Activated naive CD4-positive, alpha-beta T cell treated with anti-CD3 and anti-CD28 coated beads, Interleukin-2, amount 50 U/mL, for 24 hours (primary cell): ENCODE results near the gene GCM1.
"Not testable (repeated sequence)": the region's sequence is repeated elsewhere in the genome, so short reads cannot be mapped to it uniquely, and the experiment has no call there.

Source experiments
- H3K27ac Mint-ChIP-seq: one replicate; pipeline ENCODE4 v1.8.0; 2021; ENCODE audit warnings: mild to moderate bottlenecking, mixed read lengths
- H3K27me3 Mint-ChIP-seq: one replicate; pipeline ENCODE4 v1.8.0; 2021; ENCODE audit warnings: mixed read lengths
- H3K36me3 Mint-ChIP-seq: one replicate; pipeline ENCODE4 v1.8.0; 2021; ENCODE audit warnings: mixed read lengths
- H3K4me1 Mint-ChIP-seq: one replicate; pipeline ENCODE4 v1.8.0; 2021; ENCODE audit warnings: mixed read lengths
- H3K4me3 Mint-ChIP-seq: one replicate; pipeline ENCODE4 v1.8.0; 2021; ENCODE audit warnings: mild to moderate bottlenecking, mixed read lengths
- H3K9me3 Mint-ChIP-seq: one replicate; pipeline ENCODE4 v1.8.0; 2021; ENCODE audit warnings: mixed read lengths

Gene GCM1

DNA sequence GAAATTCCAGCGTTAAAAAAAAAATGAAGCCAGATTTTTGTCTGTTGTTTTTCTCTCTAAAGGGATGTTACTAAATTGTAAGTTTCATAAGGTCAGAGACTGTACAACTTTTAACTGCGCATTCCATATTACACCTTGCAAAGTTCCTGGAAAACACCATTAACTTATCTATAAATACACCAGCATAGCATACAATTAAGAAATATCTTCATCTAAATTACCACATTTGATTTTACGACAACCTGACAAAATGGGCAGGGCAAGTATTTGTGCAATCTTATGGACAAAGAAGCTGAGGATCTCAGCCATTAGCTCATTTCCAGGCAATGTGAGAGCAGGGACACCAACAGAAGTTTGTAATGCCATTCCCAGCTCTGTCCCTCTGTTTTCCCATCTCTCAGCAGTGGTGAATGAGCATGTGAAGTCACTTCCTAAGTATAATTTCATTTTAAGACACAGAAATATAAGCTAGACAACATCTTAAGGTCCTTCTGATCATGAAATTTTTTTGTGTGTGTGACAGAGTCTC lies 12.9 kb upstream of the GCM1 start:
- no peak overlapping the region for H3K27ac Mint-ChIP-seq
- no peaks in the 10 kb centered on the region for H3K27me3 Mint-ChIP-seq
- no peaks in the 10 kb centered on the region for H3K9me3 Mint-ChIP-seq
- H3K36me3 Mint-ChIP-seq: no peaks in the 10 kb centered on the region
- H3K4me1 Mint-ChIP-seq: peaks cover 10% of the 10 kb centered on the region
- no peak overlapping the region for H3K4me3 Mint-ChIP-seq

DNA sequence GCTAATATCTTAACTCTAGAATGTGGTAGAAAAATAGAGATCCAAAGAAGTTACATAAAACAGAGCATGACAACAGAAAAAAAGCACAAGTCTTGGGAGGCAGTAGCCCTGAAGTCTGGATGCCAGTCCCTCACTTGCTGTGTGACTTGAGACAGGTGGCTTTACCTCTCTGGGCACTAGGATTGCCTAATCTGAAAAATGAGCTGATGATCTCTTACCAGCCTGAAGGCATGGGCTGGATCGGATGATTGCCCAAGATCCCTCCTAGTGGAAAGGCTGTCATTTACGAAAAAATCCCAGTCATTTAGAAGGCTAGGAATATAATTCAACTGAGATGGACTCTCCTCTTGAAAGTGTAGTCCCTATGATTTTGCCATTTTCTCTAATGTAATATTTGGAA lies 10.9 kb upstream of the GCM1 start:
- Mint-ChIP-seq H3K4me1 (peaks cover 10% of the 10 kb centered on the region), H3K4me3 (no peak overlapping the region), H3K36me3 (no peaks in the 10 kb centered on the region), H3K27ac (no peak overlapping the region), H3K27me3 (no peaks in the 10 kb centered on the region), H3K9me3 (no peaks in the 10 kb centered on the region)

DNA sequence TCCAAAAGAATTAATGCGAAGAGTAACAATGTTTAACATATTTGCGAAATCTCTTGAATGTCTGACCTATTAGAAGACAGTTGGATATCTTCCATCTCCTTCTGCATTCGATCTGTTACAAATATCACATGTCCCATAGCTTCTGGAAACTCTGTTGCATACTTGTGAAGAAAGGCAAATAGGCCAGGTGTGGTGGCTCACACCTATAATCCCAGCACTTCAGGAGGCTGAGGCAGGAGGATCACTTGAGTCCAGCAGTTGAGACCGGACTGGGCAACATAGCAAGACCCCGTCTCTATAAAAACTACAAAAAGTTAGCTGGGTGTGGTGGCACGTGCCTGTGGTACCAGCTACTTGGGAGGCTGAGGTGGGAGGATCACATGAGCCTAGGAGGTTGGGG lies 9.4 kb upstream of the GCM1 start:
- H3K27me3 Mint-ChIP-seq, H3K36me3 Mint-ChIP-seq, H3K27ac Mint-ChIP-seq, H3K4me3 Mint-ChIP-seq, H3K9me3 Mint-ChIP-seq: not testable (repeated sequence)
- peaks cover 10% of the 10 kb centered on the region for H3K4me1 Mint-ChIP-seq

DNA sequence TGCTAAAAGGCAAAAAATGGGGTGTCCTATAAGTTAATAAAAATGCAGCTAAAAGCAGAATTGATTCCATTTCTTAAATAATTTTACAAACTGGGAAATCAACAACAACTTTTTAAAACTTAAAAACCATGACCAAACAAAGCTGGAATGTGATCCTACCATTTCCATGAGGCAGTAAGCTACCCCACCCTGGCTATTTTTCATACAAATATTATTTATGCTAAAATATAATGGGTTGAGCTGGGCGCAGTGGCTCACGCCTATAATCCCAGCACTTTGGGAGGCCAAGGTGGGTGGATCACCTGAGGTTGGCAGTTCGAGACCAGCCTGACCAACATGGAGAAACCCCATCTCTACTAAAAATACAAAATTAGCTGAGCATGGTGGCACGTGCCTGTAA lies 6.6 kb upstream of the GCM1 start:
- H3K27ac Mint-ChIP-seq, H3K9me3 Mint-ChIP-seq, H3K27me3 Mint-ChIP-seq, H3K36me3 Mint-ChIP-seq, H3K4me1 Mint-ChIP-seq, H3K4me3 Mint-ChIP-seq: not testable (repeated sequence)

DNA sequence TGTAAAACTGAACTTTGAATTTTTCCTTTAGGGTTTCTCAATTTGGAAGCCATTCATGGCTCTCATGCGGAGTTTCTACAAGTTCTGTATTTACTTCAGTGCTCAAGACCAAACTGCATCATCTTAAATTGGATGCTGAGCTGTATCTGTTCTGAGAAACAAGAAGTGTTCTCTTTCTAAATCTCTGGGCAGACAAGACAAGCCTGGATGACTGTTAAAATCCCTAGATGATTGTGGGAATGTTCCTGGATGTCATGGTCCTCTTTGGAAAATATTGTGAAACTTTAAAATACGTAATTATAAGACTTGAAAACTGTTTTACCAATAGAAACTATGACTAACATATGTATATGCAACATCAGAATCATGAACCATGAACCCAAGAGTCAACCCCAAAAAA lies 6.2 kb upstream of the GCM1 start:
- no peaks in the 10 kb centered on the region for H3K36me3 Mint-ChIP-seq
- H3K4me1 Mint-ChIP-seq: no peaks in the 10 kb centered on the region
- no peaks in the 10 kb centered on the region for H3K27me3 Mint-ChIP-seq
- H3K9me3 Mint-ChIP-seq: no peaks in the 10 kb centered on the region
- no peak overlapping the region for H3K27ac Mint-ChIP-seq
- H3K4me3 Mint-ChIP-seq: no peak overlapping the region

DNA sequence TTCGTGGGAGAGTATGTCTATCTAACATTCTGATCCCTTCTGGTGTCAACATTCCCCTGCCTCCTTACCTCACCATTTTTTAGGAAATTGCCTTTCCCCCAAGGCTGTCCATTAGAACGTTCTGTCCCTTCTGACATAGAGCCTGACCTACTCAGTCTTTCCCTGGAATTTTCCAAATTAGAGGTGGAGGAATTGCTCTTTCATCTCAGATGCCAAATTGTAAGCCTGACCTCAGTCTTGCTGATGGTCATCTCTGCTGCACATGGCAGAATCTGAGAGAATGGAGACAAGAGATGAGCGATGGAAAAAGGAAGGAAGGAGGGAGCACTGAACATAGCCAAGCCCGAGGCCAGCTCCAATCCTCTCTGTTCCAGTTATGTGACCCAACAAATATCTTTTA lies 5.4 kb upstream of the GCM1 start:
- no peaks in the 10 kb centered on the region for H3K9me3 Mint-ChIP-seq
- no peaks in the 10 kb centered on the region for H3K27me3 Mint-ChIP-seq
- H3K4me1 Mint-ChIP-seq: no peaks in the 10 kb centered on the region
- no peak overlapping the region for H3K27ac Mint-ChIP-seq
- H3K36me3 Mint-ChIP-seq: no peaks in the 10 kb centered on the region
- H3K4me3 Mint-ChIP-seq: no peak overlapping the region

DNA sequence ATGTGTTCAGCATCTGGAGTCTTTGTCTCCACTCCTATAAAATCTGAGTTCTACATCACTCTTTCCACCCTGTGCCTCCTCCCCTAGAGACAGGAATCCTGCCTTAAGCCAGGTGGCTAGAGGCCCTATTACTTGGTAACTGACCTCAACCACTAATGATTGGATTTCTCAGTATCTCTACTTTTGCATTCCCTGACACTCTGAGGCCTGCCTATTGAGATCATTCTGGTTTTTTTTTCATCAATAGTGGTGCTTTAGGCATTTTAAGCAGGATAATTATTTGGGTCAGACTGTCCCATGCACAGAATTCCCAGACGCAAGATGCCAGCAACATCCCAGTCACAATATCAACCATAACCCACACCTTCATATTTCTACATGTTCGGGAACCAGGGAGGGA lies 3.9 kb upstream of the GCM1 start:
- H3K27me3 Mint-ChIP-seq: no peaks in the 10 kb centered on the region
- no peak overlapping the region for H3K4me3 Mint-ChIP-seq
- H3K36me3 Mint-ChIP-seq: no peaks in the 10 kb centered on the region
- no peaks in the 10 kb centered on the region for H3K4me1 Mint-ChIP-seq
- no peak overlapping the region for H3K27ac Mint-ChIP-seq
- H3K9me3 Mint-ChIP-seq: no peaks in the 10 kb centered on the region

DNA sequence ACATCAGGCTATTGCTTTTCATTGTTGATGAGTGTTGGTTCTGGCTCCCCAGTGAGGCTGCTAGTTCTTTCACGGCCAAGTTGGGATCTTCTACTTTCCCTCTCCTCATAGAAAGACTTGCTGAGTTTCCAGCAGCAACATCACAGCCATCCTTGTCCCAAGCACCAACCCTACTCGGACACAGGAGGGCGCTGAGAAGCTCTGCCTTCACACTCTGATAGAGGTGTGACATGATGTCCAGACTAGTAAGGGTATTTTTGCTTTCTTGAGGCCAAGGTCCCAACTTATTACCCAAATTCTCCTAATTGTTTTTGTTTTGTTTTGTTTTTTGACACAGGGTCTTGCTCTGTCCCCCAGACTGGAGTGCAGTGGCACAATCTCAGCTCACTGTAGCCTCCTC lies 3.0 kb upstream of the GCM1 start:
- no peak overlapping the region for H3K4me3 Mint-ChIP-seq
- no peaks in the 10 kb centered on the region for H3K36me3 Mint-ChIP-seq
- H3K27ac Mint-ChIP-seq: no peak overlapping the region
- H3K4me1 Mint-ChIP-seq: no peaks in the 10 kb centered on the region
- H3K9me3 Mint-ChIP-seq: no peaks in the 10 kb centered on the region
- H3K27me3 Mint-ChIP-seq: no peaks in the 10 kb centered on the region

DNA sequence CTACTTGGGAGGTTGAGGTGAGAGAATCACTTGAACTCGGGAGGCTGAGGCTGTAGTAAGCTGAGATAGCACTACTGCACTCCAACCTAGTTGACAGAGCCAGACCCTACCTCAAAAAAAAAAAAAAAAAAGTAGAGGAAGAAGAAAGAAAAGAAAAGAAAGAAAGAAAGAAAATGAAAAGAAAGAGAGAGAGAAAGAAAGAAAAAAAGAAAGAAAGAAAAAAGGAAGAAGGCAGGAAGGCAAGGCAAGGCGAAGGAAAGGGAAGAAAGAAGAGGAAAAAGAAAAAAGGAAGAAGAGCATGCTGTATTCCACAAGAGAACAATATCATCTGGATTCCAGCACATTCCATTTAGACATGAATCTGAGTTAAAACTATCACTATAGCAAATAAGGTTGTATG lies 3.8 kb downstream of the GCM1 start:
- peaks cover 2% of the 10 kb centered on the region for H3K27me3 Mint-ChIP-seq
- no peaks in the 10 kb centered on the region for H3K9me3 Mint-ChIP-seq
- no peak overlapping the region for H3K4me3 Mint-ChIP-seq
- H3K27ac Mint-ChIP-seq: no peak overlapping the region
- no peaks in the 10 kb centered on the region for H3K4me1 Mint-ChIP-seq
- no peaks in the 10 kb centered on the region for H3K36me3 Mint-ChIP-seq

DNA sequence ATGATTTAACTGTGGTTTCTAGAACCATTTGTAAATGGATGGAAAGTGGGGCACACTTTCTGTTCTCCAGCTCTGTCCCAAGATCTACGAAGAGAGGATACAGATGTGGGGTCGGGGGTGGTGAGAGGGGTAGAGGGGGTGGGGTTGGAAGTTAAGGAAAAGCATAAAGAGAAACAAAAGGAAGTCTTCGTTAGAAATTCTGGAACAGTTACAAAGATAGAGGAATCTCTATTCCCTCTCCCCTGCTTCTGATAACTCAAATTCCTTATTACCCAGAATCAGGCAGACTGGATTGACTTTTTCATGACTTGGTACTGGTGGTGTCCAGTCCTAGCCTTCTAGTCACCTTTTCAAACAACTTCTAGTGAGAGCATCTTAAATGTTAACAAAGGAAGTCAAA lies 4.9 kb downstream of the GCM1 start:
- Mint-ChIP-seq H3K4me1 (no peaks in the 10 kb centered on the region), H3K9me3 (no peaks in the 10 kb centered on the region), H3K27ac (no peak overlapping the region), H3K4me3 (no peak overlapping the region), H3K27me3 (peaks cover 2% of the 10 kb centered on the region), H3K36me3 (no peaks in the 10 kb centered on the region)

DNA sequence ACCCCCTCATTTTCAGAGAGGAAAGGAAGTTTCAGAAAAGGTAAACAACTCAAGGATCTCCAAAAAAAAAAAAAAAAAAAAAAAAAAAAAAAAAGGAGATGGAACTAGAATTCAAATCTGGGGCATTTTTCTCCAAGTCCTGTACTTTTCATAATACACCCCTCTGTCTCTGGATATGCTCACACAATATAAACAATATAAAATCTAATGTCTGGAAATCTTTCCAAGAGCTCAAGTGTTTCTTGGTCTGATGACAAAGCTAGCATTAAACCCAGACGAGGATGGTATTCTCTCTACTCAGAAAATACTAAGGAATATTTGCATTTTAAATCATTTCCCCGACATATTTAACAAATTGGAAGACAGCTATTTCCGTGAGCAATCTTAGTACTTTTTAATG lies 5.8 kb downstream of the GCM1 start:
- no peaks in the 10 kb centered on the region for H3K36me3 Mint-ChIP-seq
- no peaks in the 10 kb centered on the region for H3K4me1 Mint-ChIP-seq
- no peak overlapping the region for H3K4me3 Mint-ChIP-seq
- no peak overlapping the region for H3K27ac Mint-ChIP-seq
- H3K9me3 Mint-ChIP-seq: no peaks in the 10 kb centered on the region
- peaks cover 2% of the 10 kb centered on the region for H3K27me3 Mint-ChIP-seq

DNA sequence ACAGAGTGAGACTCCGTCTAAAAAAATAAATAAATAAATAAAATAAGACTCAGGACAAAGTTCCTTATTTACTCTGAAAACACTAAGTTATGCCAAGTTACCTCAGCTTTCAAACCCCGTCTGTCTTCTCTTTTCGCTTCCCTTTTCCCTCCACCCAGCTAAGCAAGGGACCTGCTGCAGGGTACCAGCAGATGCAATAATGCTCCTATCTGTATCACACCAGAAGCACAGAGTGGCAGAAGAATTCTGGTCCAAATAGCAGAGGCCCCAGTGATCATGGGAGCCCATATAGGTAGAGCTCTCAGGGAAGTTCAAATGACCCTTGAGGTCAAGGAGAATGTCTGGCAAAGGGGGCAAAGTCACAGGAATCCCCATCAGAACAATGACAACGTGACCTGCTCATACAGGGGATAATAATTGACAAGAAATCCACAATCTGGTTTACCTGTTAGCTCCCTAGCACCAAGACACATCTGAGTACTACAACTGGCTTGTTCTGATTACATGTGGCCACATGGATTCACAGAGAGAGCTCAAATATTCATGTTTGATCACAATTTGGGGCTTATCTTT lies 8.7 kb downstream of the GCM1 start:
- no peak overlapping the region for H3K27ac Mint-ChIP-seq
- H3K4me1 Mint-ChIP-seq: peaks cover 2% of the 10 kb centered on the region
- no peaks in the 10 kb centered on the region for H3K36me3 Mint-ChIP-seq
- no peaks in the 10 kb centered on the region for H3K9me3 Mint-ChIP-seq
- no peak overlapping the region for H3K4me3 Mint-ChIP-seq
- H3K27me3 Mint-ChIP-seq: peaks cover 2% of the 10 kb centered on the region

DNA sequence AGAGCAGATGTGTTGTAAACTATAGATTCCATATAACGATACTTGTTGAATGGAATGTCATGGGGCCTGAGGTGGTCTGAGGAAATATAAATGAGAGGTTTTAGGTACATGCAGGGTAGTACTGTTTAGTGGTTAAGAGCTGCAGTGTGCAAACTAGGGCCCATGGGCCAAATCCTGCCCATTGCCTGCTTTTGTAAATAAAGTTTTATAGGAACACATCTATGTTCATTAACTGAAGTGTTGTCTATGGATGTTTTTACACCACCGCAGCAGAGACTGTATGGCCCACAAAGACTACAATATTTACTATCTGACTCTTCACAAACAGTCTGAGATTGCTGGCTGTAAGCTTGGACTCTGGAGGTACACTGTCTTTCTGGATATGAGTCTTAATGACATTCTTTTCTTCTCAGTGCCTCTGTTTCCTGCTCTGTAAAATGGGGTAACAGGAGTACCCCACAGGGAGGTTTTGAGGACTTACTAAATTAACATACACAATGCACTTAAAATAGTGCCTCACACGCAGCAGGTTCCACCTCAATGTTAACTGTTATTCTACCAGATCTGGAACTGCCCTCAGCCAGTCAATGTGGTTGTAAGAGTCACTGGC lies 12.5 kb downstream of the GCM1 start:
- Mint-ChIP-seq H3K4me1 (peaks cover 6% of the 10 kb centered on the region), H3K27me3 (peaks cover 1% of the 10 kb centered on the region), H3K4me3 (no peak overlapping the region), H3K36me3 (no peaks in the 10 kb centered on the region), H3K27ac (no peak overlapping the region), H3K9me3 (no peaks in the 10 kb centered on the region)

DNA sequence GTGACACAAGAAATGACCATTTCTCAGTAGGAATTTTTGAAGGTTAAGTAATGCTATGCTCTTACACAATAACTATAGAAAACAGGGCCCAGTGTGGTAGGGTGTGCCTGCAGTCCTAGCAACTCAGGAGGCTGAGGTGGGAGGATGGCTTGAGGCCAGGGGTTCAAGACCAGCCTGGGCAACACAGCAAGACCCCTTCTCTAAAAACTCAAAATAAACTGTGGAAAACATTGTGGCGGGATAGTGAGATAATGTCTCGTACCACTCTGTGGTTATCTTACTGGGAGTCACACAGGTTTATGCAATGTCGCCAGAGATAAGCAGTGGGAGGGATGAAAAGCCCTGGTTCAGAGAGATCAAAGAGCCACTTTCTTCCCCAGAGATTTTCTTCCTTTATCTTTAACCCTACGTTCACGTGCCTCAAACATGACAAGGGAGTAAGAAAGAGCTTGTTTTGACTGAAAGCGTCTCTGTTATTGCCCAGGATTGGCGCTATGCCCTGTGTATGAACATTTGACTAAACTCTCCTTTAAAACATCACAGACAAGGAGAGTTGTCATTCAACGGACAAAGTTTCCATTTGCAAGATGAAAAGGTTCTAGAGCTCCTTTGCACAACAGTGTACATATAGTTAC lies 13.9 kb downstream of the GCM1 start:
- Mint-ChIP-seq H3K4me3 (no peak overlapping the region), H3K4me1 (peaks cover 6% of the 10 kb centered on the region), H3K27me3 (peaks cover 1% of the 10 kb centered on the region), H3K27ac (no peak overlapping the region), H3K36me3 (no peaks in the 10 kb centered on the region), H3K9me3 (no peaks in the 10 kb centered on the region)

DNA sequence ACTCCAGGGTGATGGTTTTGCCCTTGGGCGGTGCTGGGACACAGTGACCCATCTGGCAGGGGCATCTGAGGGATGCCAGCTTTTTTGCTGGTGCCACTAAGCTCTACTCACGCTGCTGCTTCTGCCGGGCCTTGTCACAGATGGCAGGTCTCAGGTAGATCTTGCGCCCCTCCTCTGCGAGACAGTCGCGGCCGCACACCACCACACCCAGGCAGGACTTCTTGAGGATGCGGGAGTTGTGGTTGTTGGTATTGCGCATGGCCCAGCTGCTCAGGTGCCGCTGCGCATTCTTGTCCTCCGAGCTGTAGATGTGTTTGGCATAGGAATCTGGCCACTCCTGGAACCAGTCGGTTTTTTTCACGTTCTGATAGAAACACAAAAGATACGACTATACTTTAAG lies 14.7 kb downstream of the GCM1 start:
- Mint-ChIP-seq H3K27me3 (peaks cover 2% of the 10 kb centered on the region), H3K9me3 (no peaks in the 10 kb centered on the region), H3K4me3 (no peak overlapping the region), H3K4me1 (peaks cover 6% of the 10 kb centered on the region), H3K36me3 (no peaks in the 10 kb centered on the region), H3K27ac (no peak overlapping the region)

DNA sequence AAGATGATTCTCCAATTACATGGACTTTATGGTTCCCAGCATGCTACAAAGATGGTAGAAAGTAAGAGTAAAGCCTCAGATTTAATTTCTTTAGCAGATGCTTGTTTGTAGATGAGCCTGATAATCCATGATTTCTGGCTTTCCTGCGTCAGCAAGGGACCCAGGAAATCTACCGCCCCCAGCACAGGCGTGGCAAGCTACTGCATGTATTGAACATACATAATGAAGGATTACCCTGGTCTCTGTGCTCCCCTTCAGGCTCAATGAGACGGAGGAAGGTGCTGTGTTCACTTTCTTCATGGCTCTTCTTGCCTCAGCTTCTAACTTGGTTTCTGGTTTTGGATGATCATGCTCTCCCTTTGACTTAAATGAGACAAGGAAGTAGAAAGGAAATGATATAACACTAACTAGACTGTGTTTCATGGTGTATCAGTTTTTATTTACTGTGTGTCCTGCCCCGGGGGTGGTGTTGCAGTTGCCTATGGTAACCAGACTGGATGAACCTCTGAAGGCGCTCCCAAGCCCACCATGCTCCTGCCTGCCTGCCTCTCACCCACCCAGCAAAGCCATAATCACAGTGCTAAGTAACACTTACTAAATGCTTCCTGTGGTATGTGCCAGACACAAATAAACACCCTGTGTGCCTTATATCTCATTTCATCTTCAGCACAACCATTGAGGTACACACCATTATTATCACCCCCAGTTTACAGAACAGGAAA lies 17.9 kb downstream of the GCM1 start:
- Mint-ChIP-seq H3K27ac (no peak overlapping the region), H3K4me1 (peaks cover 6% of the 10 kb centered on the region), H3K36me3 (no peaks in the 10 kb centered on the region), H3K9me3 (no peaks in the 10 kb centered on the region), H3K27me3 (peaks cover 4% of the 10 kb centered on the region), H3K4me3 (no peak overlapping the region)
